Loucy (cell line): Measurements from ENCODE around the gene TRAPPC5.

ENCODE experiments used
- H2AFZ ChIP-seq: fragments of 200-600 bp; sonication (generic); 2 replicates; pipeline ENCODE4 v1.6.0; 2016; ENCODE audit warnings: antibody characterized with exemption, mild to moderate bottlenecking, low read length, moderate library complexity
- H3F3A ChIP-seq: fragments of 200-600 bp; 2 replicates; pipeline ENCODE4 v1.6.0; 2016; ENCODE audit warnings: antibody characterized with exemption, low read depth, mild to moderate bottlenecking
- H3K27me3 ChIP-seq: fragments of 200-600 bp; sonication (generic); 2 replicates; pipeline ENCODE4 v1.6.1; 2014; ENCODE audit warnings: low read length, mild to moderate bottlenecking; ENCODE audit not compliant: insufficient read depth, poor library complexity, severe bottlenecking
- H3K36me3 ChIP-seq: fragments of 200-600 bp; sonication (generic); 2 replicates; pipeline ENCODE4 v1.6.1; 2016; ENCODE audit warnings: low read length; ENCODE audit not compliant: insufficient read depth
- H3K4me1 ChIP-seq: fragments of 200-600 bp; sonication (generic); 2 replicates; pipeline ENCODE4 v1.5.1; 2014; ENCODE audit warnings: low read length, mild to moderate bottlenecking; ENCODE audit not compliant: insufficient read depth, poor library complexity, severe bottlenecking
- H3K4me2 ChIP-seq: fragments of 200-600 bp; sonication (generic); 2 replicates; pipeline ENCODE4 v1.6.0; 2014; ENCODE audit warnings: antibody characterized with exemption, low read length, low read depth, mild to moderate bottlenecking; ENCODE audit not compliant: poor library complexity, severe bottlenecking
- H3K4me3 ChIP-seq: fragments of 200-600 bp; sonication (generic); 2 replicates; pipeline ENCODE4 v1.5.1; 2014; ENCODE audit warnings: low read length, mild to moderate bottlenecking, mixed read lengths; ENCODE audit not compliant: poor library complexity, severe bottlenecking
- H3K79me2 ChIP-seq: fragments of 200-600 bp; sonication (generic); 2 replicates; pipeline ENCODE4 v1.6.1; 2014; ENCODE audit warnings: low read length; ENCODE audit not compliant: insufficient read depth
- H3K9ac ChIP-seq: fragments of 200-600 bp; sonication (generic); 2 replicates; pipeline ENCODE4 v1.6.0; 2014; ENCODE audit warnings: mild to moderate bottlenecking, low read depth, low read length, moderate library complexity; ENCODE audit not compliant: poor library complexity, severe bottlenecking
- H3K9me2 ChIP-seq: fragments of 200-600 bp; sonication (generic); replicated peaks from 2 replicates; pipeline ENCODE4 v1.6.1; 2016; ENCODE audit warnings: low read depth, low read length, mixed read lengths
- H3K9me3 ChIP-seq: fragments of 200-600 bp; sonication (generic); 2 replicates; pipeline ENCODE4 v1.6.1; 2014; ENCODE audit warnings: mild to moderate bottlenecking, antibody characterized with exemption, low read length, low read depth; ENCODE audit not compliant: insufficient read depth
- H4K20me1 ChIP-seq: fragments of 200-600 bp; sonication (generic); 2 replicates; pipeline ENCODE4 v1.6.0; 2014; ENCODE audit warnings: antibody characterized with exemption, low read length, mild to moderate bottlenecking; ENCODE audit not compliant: insufficient read depth, poor library complexity, severe bottlenecking
- CTCF ChIP-seq: fragments of 200-600 bp; sonication (generic); conservative IDR thresholded peaks from 2 replicates; pipeline ENCODE4 v1.5.1; 2014; ENCODE audit warnings: mild to moderate bottlenecking, antibody characterized with exemption, low read length
- EZH2phosphoT487 ChIP-seq: fragments of 200-600 bp; IDR thresholded peaks from 2 replicates; pipeline ENCODE4 v1.6.1; 2018; ENCODE audit warnings: antibody characterized with exemption, mild to moderate bottlenecking, moderate library complexity, borderline replicate concordance

The TRAPPC5 gene

GRCh38 chr19:7661744-7662538 lies 18.7 kb upstream of the TRAPPC5 start:
- Histone ChIP-seq H3K4me1 (no peaks in the 10 kb centered on the region), H2AFZ (no peak overlapping the region), H3K4me3 (no peak overlapping the region), H3K36me3 (no peaks in the 10 kb centered on the region), H3K79me2 (no peaks in the 10 kb centered on the region), H3K4me2 (no peak overlapping the region), H3K27me3 (no peaks in the 10 kb centered on the region), H4K20me1 (no peaks in the 10 kb centered on the region), H3K9me2 (no peaks in the 10 kb centered on the region), H3K9me3 (no peaks in the 10 kb centered on the region), H3F3A (no peaks in the 10 kb centered on the region), H3K9ac (no peak overlapping the region)
- TF ChIP-seq EZH2phosphoT487 = no peak

GRCh38 chr19:7662657-7663056 lies 18.0 kb upstream of the TRAPPC5 start:
- H3K9me3 ChIP-seq = no peaks in the 10 kb centered on the region
- H4K20me1 ChIP-seq = no peaks in the 10 kb centered on the region
- no peak overlapping the region for H3K4me2 ChIP-seq
- no peak overlapping the region for H2AFZ ChIP-seq
- H3K4me3 ChIP-seq = no peak overlapping the region
- no peaks in the 10 kb centered on the region for H3K4me1 ChIP-seq
- no peaks in the 10 kb centered on the region for H3K27me3 ChIP-seq
- no peaks in the 10 kb centered on the region for H3K9me2 ChIP-seq
- H3K79me2 ChIP-seq = no peaks in the 10 kb centered on the region
- TF ChIP-seq EZH2phosphoT487 (no peak), CTCF (no peak)
- no peaks in the 10 kb centered on the region for H3F3A ChIP-seq
- no peaks in the 10 kb centered on the region for H3K36me3 ChIP-seq
- H3K9ac ChIP-seq = no peak overlapping the region

GRCh38 chr19:7663706-7664105 lies 16.9 kb upstream of the TRAPPC5 start:
- Histone ChIP-seq H3K9me2 (no peaks in the 10 kb centered on the region), H3K4me1 (no peaks in the 10 kb centered on the region), H3F3A (no peaks in the 10 kb centered on the region), H2AFZ (no peak overlapping the region), H3K4me2 (no peak overlapping the region), H3K4me3 (no peak overlapping the region), H3K79me2 (no peaks in the 10 kb centered on the region), H3K27me3 (no peaks in the 10 kb centered on the region), H3K36me3 (no peaks in the 10 kb centered on the region), H4K20me1 (no peaks in the 10 kb centered on the region), H3K9ac (no peak overlapping the region), H3K9me3 (no peaks in the 10 kb centered on the region)
- TF ChIP-seq CTCF = no peak
- TF ChIP-seq EZH2phosphoT487 = no peak

GRCh38 chr19:7665076-7665475 lies 15.6 kb upstream of the TRAPPC5 start:
- Histone ChIP-seq H3K9me3 (no peaks in the 10 kb centered on the region), H2AFZ (no peak overlapping the region), H3K9ac (no peak overlapping the region), H3K79me2 (no peaks in the 10 kb centered on the region), H3K36me3 (no peaks in the 10 kb centered on the region), H4K20me1 (no peaks in the 10 kb centered on the region), H3K4me3 (no peak overlapping the region), H3K27me3 (no peaks in the 10 kb centered on the region), H3K4me1 (no peaks in the 10 kb centered on the region), H3F3A (no peaks in the 10 kb centered on the region), H3K4me2 (no peak overlapping the region), H3K9me2 (no peaks in the 10 kb centered on the region)
- TF ChIP-seq EZH2phosphoT487 (no peak), CTCF (no peak)
